NCI-H345 (cell line): ENCODE measurements around the gene PCDHA3.
"Not testable (repeated sequence)": the region's sequence is repeated elsewhere in the genome, so short reads cannot be mapped to it uniquely, and the experiment has no call there.

Experiments
- DNase-seq: peaks from one replicate; lab custom pipeline; 2025; lab: John Stamatoyannopoulos, UW

Gene PCDHA3

GRCh38 chr5:140800816-140801493, at the start of gene PCDHA3:
PCDHA3 (plus strand) TSS chr5:140801057.
- DNase-seq: no peak

- DNase-seq: no peak
Observed at GRCh38 chr5:140753561-140753960, 47.3 kb upstream of the PCDHA3 start.

GRCh38 chr5:140764177-140764973, 36.5 kb upstream of the PCDHA3 start:
- DNase-seq: no peak

- DNase-seq: no peak
Observed at GRCh38 chr5:140767444-140767843, 33.4 kb upstream of the PCDHA3 start.

GRCh38 chr5:140780512-140780911, 20.3 kb upstream of the PCDHA3 start:
- DNase-seq: no peak

- no peak for DNase-seq
Observed at GRCh38 chr5:140785905-140786686, 14.8 kb upstream of the PCDHA3 start, which contains the start of gene PCDHA1. PCDHA1 (plus strand) TSS chr5:140786140.

GRCh38 chr5:140787422-140787821, 13.4 kb upstream of the PCDHA3 start:
- not testable (repeated sequence) for DNase-seq

- DNase-seq: not testable (repeated sequence)
Observed at GRCh38 chr5:140787849-140788504, 12.9 kb upstream of the PCDHA3 start.

- DNase-seq: no peak
Observed at GRCh38 chr5:140791089-140791488, 9.8 kb upstream of the PCDHA3 start.

- no peak for DNase-seq
Observed at GRCh38 chr5:140794595-140795258, 6.1 kb upstream of the PCDHA3 start, which contains the start of gene PCDHA2. PCDHA2 (plus strand) TSS chr5:140794852.

- DNase-seq: no peak
Observed at GRCh38 chr5:140795259-140795641, 5.6 kb upstream of the PCDHA3 start.

GRCh38 chr5:140796072-140796717, 4.7 kb upstream of the PCDHA3 start:
- DNase-seq: not testable (repeated sequence)

GRCh38 chr5:140796718-140797095, 4.2 kb upstream of the PCDHA3 start:
- DNase-seq: no peak

GRCh38 chr5:140801494-140801841, 611 bp downstream of the PCDHA3 start:
- no peak for DNase-seq

- DNase-seq: not testable (repeated sequence)
Observed at GRCh38 chr5:140802381-140802780, 1.5 kb downstream of the PCDHA3 start.

- DNase-seq: no peak
Observed at GRCh38 chr5:140802781-140803271, 2.0 kb downstream of the PCDHA3 start.

- no peak for DNase-seq
Observed at GRCh38 chr5:140806834-140807775, 6.2 kb downstream of the PCDHA3 start, which contains the start of gene PCDHA4. PCDHA4 (plus strand) TSS chr5:140807068.

GRCh38 chr5:140808241-140808888, 7.5 kb downstream of the PCDHA3 start:
- DNase-seq: not testable (repeated sequence)

- DNase-seq: no peak
Observed at GRCh38 chr5:140808889-140809291, 8.0 kb downstream of the PCDHA3 start.
